ENCODE measurements around the gene CDRT4. TPM values are rescaled to one million over a fixed set of nuclear protein-coding genes. Genes with fewer than 3 reads are reported as not detected.
A peak's percentile ranks its signal among the peaks of the same experiment; 100 is the strongest.
"Not testable (repeated sequence)": the region's sequence is repeated elsewhere in the genome, so short reads cannot be mapped to it uniquely, and the experiment has no call there.

The CDRT4 gene
- polyA plus RNA-seq, 1 experiment = 4.1 TPM

DNA sequence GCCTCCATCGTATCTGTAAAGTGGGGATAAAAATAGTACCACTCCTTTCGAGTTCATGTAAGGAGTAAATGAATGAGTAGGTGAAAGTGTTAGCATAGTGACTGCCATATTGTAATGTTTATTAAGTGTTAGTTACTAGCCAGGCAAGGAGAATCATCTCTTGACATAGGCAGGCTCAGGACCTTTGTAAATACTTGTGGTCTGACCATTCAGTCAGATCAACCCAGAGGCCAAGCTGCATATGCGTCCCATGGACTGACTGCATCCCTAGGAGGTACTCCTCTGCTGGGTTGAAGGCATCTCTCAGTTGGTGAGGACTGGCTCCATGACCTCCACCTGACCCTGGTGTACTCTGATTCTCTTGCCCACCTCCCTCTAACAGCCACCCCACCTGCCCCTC is 40.5 kb upstream of the CDRT4 start:
- Histone ChIP-seq H3K27ac (ENCODE audit: low read depth, low read length) (no peak overlapping the region), H3K9me3 (ENCODE audit: control insufficient read depth, insufficient read depth, low read length) (no peaks in the 10 kb centered on the region), H3K4me3 (ENCODE audit: low read depth, low read length) (no peak overlapping the region), H3K27me3 (ENCODE audit: control insufficient read depth, insufficient read depth, low read length) (no peaks in the 10 kb centered on the region)
- DNase-seq (ENCODE audit: low read depth, low spot score) = no peak
- CTCF ChIA-PET = interaction anchor here (1.7 kb wide), 1 partner anchor 251 kb away, joined by 5 read pairs; no protein-coding TSS in a partner anchor
- POLR2A ChIA-PET = no interaction called here
- TF ChIP-seq, protein P1, sequence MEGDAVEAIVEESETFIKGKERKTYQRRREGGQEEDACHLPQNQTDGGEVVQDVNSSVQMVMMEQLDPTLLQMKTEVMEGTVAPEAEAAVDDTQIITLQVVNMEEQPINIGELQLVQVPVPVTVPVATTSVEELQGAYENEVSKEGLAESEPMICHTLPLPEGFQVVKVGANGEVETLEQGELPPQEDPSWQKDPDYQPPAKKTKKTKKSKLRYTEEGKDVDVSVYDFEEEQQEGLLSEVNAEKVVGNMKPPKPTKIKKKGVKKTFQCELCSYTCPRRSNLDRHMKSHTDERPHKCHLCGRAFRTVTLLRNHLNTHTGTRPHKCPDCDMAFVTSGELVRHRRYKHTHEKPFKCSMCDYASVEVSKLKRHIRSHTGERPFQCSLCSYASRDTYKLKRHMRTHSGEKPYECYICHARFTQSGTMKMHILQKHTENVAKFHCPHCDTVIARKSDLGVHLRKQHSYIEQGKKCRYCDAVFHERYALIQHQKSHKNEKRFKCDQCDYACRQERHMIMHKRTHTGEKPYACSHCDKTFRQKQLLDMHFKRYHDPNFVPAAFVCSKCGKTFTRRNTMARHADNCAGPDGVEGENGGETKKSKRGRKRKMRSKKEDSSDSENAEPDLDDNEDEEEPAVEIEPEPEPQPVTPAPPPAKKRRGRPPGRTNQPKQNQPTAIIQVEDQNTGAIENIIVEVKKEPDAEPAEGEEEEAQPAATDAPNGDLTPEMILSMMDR (IDR thresholded peaks at IDR 0.05; ENCODE audit: low read depth, low read length) = no peak

DNA sequence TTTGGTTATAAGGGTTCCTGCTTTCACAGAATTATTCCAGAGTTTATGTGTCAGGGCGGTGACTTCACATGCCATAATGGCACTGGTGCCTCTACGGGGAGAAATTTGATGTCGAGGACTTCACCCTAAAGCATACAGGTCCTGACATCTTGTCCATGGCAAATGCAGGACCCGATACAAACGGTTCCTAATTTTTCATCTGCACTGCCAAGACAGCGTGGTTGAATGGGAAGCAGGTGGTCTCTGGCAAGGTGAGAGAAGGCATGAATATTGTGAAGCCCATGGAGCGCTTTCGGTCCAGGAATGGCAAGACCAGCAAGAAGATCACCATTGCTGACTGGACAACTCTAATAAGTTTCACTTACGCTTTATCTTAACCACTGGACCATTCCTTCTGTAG is 39.6 kb upstream of the CDRT4 start:
- Histone ChIP-seq H3K4me3 (ENCODE audit: low read depth, low read length) (no peak overlapping the region), H3K27me3 (ENCODE audit: control insufficient read depth, insufficient read depth, low read length) (no peaks in the 10 kb centered on the region), H3K9me3 (ENCODE audit: control insufficient read depth, insufficient read depth, low read length) (no peaks in the 10 kb centered on the region), H3K27ac (ENCODE audit: low read depth, low read length) (no peak overlapping the region)
- DNase-seq (ENCODE audit: low read depth, low spot score) = no peak
- POLR2A ChIA-PET = no interaction called here
- TF ChIP-seq, protein P1 (IDR thresholded peaks at IDR 0.05; ENCODE audit: low read depth, low read length) = no peak
- CTCF ChIA-PET = interaction anchor here (1.0 kb wide), 1 partner anchor 249 kb away, joined by 3 read pairs; no protein-coding TSS in a partner anchor

GRCh38 chr17:15505708-15506107 is 38.3 kb upstream of the CDRT4 start:
- CTCF ChIA-PET, POLR2A ChIA-PET: not testable (repeated sequence)

GRCh38 chr17:15503731-15504130 is 36.3 kb upstream of the CDRT4 start:
- no peak overlapping the region for H3K27ac ChIP-seq (ENCODE audit: low read depth, low read length)
- no peaks in the 10 kb centered on the region for H3K9me3 ChIP-seq (ENCODE audit: control insufficient read depth, insufficient read depth, low read length)
- no peak for DNase-seq (ENCODE audit: low read depth, low spot score)
- TF ChIP-seq, protein P1 (IDR thresholded peaks at IDR 0.05; ENCODE audit: low read depth, low read length) = no peak
- ChIA-PET POLR2A (interaction anchor here (1.1 to 1.4 kb wide), 3 partner anchors 9 to 241 kb away, joined by 3 to 13 read pairs (median 4); no protein-coding TSS in a partner anchor), CTCF (interaction anchor here (0.9 to 6.4 kb wide), 30 partner anchors 10 to 1433 kb away, joined by 3 to 116 read pairs (median 7); partner anchors contain the start of gene PMP22)
- no peaks in the 10 kb centered on the region for H3K27me3 ChIP-seq (ENCODE audit: control insufficient read depth, insufficient read depth, low read length)
- H3K4me3 ChIP-seq (ENCODE audit: low read depth, low read length) = no peak overlapping the region

More at GRCh38 chr17:15505708-15506107, 38.3 kb upstream of the CDRT4 start:
- not testable (repeated sequence) for H3K27ac ChIP-seq (ENCODE audit: low read depth, low read length); H3K9me3 ChIP-seq (ENCODE audit: control insufficient read depth, insufficient read depth, low read length); H3K27me3 ChIP-seq (ENCODE audit: control insufficient read depth, insufficient read depth, low read length); H3K4me3 ChIP-seq (ENCODE audit: low read depth, low read length); DNase-seq (ENCODE audit: low read depth, low spot score)

GRCh38 chr17:15502369-15503112 is 35.1 kb upstream of the CDRT4 start:
- Histone ChIP-seq H3K4me3 (ENCODE audit: low read depth, low read length) (no peak overlapping the region), H3K9me3 (ENCODE audit: control insufficient read depth, insufficient read depth, low read length) (no peaks in the 10 kb centered on the region), H3K27ac (ENCODE audit: low read depth, low read length) (peak overlapping the region; percentile 61), H3K27me3 (ENCODE audit: control insufficient read depth, insufficient read depth, low read length) (no peaks in the 10 kb centered on the region)
- ChIA-PET CTCF (interaction anchor here (0.7 to 6.4 kb wide), 62 partner anchors 8 to 1432 kb away, joined by 3 to 116 read pairs (median 6); partner anchors contain the start of gene PMP22), POLR2A (interaction anchor here (0.7 to 1.4 kb wide), 6 partner anchors 8 to 240 kb away, joined by 3 to 13 read pairs (median 4); no protein-coding TSS in a partner anchor)
- TF ChIP-seq, protein P1 (IDR thresholded peaks at IDR 0.05; ENCODE audit: low read depth, low read length) = peak; percentile 92
- peak; percentile 83 for DNase-seq (ENCODE audit: low read depth, low spot score)
